ENCODE data around the gene PPP2R5A. TPM values are rescaled to one million over a fixed set of nuclear protein-coding genes. Genes with fewer than 3 reads are reported as not detected.

The PPP2R5A gene
- polyA plus RNA-seq, 3 donors: 28.1 to 38.4 (median 31.1) TPM

DNA sequence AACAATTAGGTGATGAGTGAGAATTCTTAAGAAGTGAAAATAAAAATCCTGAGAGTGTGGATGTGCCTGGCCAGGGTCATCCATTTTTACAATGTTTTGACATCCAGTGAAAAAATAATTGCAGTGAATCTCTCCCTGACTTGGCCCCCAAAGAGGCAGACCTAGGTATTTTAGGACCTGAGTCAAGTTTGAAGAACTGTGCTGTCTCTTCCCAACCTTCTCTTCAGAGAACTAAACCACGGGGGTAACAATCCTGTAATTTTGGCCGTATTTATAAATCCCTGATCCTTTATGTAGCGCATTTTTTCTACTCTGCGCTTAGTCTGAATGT, 43.3 kb upstream of the PPP2R5A start:
- TF ChIP-seq, protein P1, sequence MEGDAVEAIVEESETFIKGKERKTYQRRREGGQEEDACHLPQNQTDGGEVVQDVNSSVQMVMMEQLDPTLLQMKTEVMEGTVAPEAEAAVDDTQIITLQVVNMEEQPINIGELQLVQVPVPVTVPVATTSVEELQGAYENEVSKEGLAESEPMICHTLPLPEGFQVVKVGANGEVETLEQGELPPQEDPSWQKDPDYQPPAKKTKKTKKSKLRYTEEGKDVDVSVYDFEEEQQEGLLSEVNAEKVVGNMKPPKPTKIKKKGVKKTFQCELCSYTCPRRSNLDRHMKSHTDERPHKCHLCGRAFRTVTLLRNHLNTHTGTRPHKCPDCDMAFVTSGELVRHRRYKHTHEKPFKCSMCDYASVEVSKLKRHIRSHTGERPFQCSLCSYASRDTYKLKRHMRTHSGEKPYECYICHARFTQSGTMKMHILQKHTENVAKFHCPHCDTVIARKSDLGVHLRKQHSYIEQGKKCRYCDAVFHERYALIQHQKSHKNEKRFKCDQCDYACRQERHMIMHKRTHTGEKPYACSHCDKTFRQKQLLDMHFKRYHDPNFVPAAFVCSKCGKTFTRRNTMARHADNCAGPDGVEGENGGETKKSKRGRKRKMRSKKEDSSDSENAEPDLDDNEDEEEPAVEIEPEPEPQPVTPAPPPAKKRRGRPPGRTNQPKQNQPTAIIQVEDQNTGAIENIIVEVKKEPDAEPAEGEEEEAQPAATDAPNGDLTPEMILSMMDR (IDR thresholded peaks at IDR 0.05): no peak
- Histone ChIP-seq H3K36me3 (replicated peaks in 1 of 2; ENCODE audit: control insufficient read depth in 1 of 2, insufficient read depth in 2 of 2, low read length in 2 of 2) (no peaks in the 10 kb centered on the region), H4K20me1 (ENCODE audit: insufficient read depth, low read length) (no peaks in the 10 kb centered on the region), H3K4me2 (replicated peaks; ENCODE audit: extremely low read depth, low read length, poor library complexity, severe bottlenecking) (no peak overlapping the region), H3K4me3 (replicated peaks in 1 of 3; ENCODE audit: low read depth in 2 of 3, low read length in 3 of 3) (no peak overlapping the region), H3K27ac (ENCODE audit: low read depth in 1 of 2, low read length in 2 of 2) (peak overlapping the region in 1 of 2 donors; percentile 46), H3K9ac (ENCODE audit: insufficient read depth, low read length, poor library complexity, severe bottlenecking) (no peak overlapping the region), H3K4me1 (ENCODE audit: control insufficient read depth in 1 of 2, insufficient read depth in 2 of 2, low read length in 2 of 2) (peaks cover 16 to 35% of the 10 kb centered on the region in 2 donors), H3K9me3 (replicated peaks in 1 of 2; ENCODE audit: control insufficient read depth in 1 of 2, insufficient read depth in 1 of 2, low read length in 2 of 2) (no peaks in the 10 kb centered on the region), H3K27me3 (ENCODE audit: control insufficient read depth in 2 of 2, insufficient read depth in 2 of 2, low read length in 2 of 2) (no peaks in the 10 kb centered on the region), H3K79me2 (ENCODE audit: insufficient read depth, low read length) (no peaks in the 10 kb centered on the region), H2AFZ (ENCODE audit: insufficient read depth, low read depth, low read length, poor library complexity, severe bottlenecking) (no peak overlapping the region)
- Mint-ChIP-seq H3K4me1 (peaks cover 30% of the 10 kb centered on the region), H3K27me3 (ENCODE audit: low read depth in 3 of 3) (peaks cover 0 to 7% (median 0%) of the 10 kb centered on the region in 3 donors), H3K27ac (peak overlapping the region in 2 of 7 donors; percentile 49 to 85), H3K4me3 (no peak overlapping the region), H3K36me3 (no peaks in the 10 kb centered on the region), H3K9me3 (peaks cover 0 to 2% (median 0%) of the 10 kb centered on the region in 7 donors)
- WGBS (ENCODE audit: insufficient coverage): no CpG with 5 or more reads among the region's 4 CpGs
- DNase-seq: no peak
- intact Hi-C loops (cut with micrococcal nuclease): no loop called here

DNA sequence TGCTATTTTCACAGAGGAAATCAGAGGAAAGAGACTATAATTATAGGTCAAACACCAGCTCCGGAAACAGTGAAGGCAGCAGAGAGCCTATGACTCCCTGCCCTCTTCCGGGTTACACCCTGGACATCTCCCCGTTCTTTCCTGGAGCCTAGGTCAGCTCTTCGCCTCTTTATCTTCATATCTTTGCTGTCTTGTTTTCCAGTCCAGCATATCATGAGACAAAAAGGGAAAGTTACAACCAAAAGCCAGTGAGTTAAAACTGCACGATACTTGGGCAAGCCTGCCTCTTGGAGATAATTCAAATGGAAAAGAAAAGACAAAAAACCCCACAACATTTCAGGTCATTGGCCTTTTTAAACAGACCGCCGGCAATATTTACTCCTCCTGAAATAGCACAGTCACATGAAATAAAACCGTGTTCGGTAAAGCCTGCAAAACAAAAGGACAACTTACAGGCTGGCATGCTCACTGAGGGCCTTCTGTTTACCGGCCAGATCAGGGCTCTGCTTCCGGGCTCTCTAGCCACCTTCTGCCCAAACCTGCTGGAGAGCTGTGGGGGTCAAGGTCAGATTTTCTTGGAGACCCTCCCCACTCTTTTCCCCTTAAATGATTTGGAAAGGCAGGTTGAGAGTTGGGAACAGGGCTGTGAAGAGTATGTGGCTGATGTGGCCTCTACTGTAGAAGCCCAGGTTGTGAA, 42.8 kb upstream of the PPP2R5A start:
- no peak overlapping the region for H3K4me3 ChIP-seq (replicated peaks in 1 of 3; ENCODE audit: low read depth in 2 of 3, low read length in 3 of 3)
- no peak overlapping the region for H3K9ac ChIP-seq (ENCODE audit: insufficient read depth, low read length, poor library complexity, severe bottlenecking)
- H3K9me3 ChIP-seq (replicated peaks in 1 of 2; ENCODE audit: control insufficient read depth in 1 of 2, insufficient read depth in 1 of 2, low read length in 2 of 2): no peaks in the 10 kb centered on the region
- Mint-ChIP-seq H3K9me3 (peaks cover 0 to 2% (median 0%) of the 10 kb centered on the region in 7 donors), H3K4me3 (no peak overlapping the region), H3K27ac (peak overlapping the region in 5 of 7 donors; percentile 49 to 85 (median 74)), H3K27me3 (ENCODE audit: low read depth in 3 of 3) (peaks cover 0 to 7% (median 0%) of the 10 kb centered on the region in 3 donors), H3K36me3 (no peaks in the 10 kb centered on the region), H3K4me1 (peaks cover 35% of the 10 kb centered on the region)
- H3K27me3 ChIP-seq (ENCODE audit: control insufficient read depth in 2 of 2, insufficient read depth in 2 of 2, low read length in 2 of 2): no peaks in the 10 kb centered on the region
- H2AFZ ChIP-seq (ENCODE audit: insufficient read depth, low read depth, low read length, poor library complexity, severe bottlenecking): peak overlapping the region; percentile 19
- no peak overlapping the region for H3K4me2 ChIP-seq (replicated peaks; ENCODE audit: extremely low read depth, low read length, poor library complexity, severe bottlenecking)
- no peaks in the 10 kb centered on the region for H3K36me3 ChIP-seq (replicated peaks in 1 of 2; ENCODE audit: control insufficient read depth in 1 of 2, insufficient read depth in 2 of 2, low read length in 2 of 2)
- H3K4me1 ChIP-seq (ENCODE audit: control insufficient read depth in 1 of 2, insufficient read depth in 2 of 2, low read length in 2 of 2): peaks cover 20 to 40% of the 10 kb centered on the region in 2 donors
- peak overlapping the region in 1 of 2 donors; percentile 46 for H3K27ac ChIP-seq (ENCODE audit: low read depth in 1 of 2, low read length in 2 of 2)
- no peak for DNase-seq
- TF ChIP-seq, protein P1 (IDR thresholded peaks at IDR 0.05): no peak
- no peaks in the 10 kb centered on the region for H4K20me1 ChIP-seq (ENCODE audit: insufficient read depth, low read length)
- no peaks in the 10 kb centered on the region for H3K79me2 ChIP-seq (ENCODE audit: insufficient read depth, low read length)
- intact Hi-C loops (cut with micrococcal nuclease): no loop called here
- 88% methylated on average over 4 of the region's 11 CpGs for WGBS (ENCODE audit: insufficient coverage)
